ENCODE results near the gene DPAGT1.
A peak's percentile ranks its signal among the peaks of the same experiment; 100 is the strongest.
"Not testable (repeated sequence)": the region's sequence is repeated elsewhere in the genome, so short reads cannot be mapped to it uniquely, and the experiment has no call there.

Gene DPAGT1

DNA sequence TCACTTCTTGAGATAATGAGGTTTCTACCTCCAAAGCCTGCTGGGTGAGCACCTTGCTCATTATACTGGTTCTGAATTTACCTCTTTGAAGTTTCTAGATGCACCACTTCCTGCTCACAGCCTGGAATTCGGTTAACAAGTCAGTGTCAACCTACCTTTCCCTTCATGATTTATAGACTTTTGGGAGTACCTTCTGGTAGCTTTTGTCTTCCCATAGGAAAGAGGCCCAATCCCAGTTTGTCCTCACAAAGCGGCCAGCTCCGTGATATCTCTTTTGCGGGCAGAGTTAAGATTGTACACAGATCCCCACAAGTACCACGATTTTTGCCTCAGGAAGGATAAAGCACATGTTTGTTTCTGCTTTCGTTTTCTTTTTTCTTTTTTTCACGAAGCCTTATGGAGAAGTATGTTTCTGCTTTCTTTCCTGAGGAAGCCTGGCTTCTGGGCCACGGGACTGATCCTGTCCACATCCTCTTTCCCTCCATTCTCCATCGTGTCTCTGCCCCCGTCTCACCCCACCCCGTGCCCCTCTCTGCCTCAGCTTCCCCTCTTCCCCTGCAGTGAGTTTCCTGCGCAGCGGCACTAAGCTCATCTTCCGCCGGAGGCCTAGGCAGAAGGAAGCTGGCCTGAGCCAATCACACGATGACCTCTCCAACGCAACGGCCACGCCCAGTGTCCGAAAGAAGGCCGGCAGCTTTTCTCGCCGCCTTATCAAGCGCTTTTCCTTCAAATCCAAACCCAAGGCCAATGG is 14.0 kb upstream of the DPAGT1 start:
- peak; percentile 42 for DNase-seq

DNA sequence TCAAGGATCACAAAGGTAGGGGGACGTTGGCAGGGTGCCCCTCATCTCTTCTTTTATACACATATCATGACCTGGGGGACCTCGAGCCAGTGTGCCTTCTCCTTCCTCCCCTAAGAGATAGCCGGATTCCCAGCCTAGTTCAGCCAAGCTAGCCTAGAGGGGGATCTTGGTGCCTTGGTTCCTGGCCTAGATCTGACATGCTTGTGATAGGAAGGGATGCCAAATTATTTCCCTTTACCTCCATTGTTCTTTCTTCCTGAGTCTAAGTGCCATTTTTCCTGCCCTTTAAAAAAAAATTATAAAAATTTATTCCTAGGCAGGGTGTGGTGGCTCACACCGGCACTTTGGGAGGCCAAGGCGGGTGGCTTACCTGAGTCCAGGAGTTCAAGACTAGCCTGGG is 12.7 kb upstream of the DPAGT1 start:
- no peak for DNase-seq

DNA sequence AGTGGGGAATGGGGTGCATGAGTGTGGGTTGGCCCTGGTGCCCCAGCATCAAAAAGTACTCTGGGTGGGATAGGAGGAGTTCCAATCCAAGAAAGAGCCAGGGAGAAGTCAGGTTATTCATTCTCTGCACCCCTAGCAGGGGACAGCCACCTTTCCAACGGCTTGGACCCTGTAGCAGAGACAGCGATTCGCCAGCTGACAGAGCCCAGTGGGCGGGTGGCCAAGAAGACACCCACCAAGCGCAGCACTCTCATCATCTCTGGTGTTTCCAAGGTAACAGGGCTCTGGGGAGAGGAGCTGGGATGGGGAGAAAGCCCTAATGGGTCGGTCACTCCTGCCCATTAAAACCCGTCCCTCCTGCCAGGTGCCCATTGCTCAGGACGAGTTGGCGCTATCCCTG is 12.1 kb upstream of the DPAGT1 start:
- no peak for DNase-seq

DNA sequence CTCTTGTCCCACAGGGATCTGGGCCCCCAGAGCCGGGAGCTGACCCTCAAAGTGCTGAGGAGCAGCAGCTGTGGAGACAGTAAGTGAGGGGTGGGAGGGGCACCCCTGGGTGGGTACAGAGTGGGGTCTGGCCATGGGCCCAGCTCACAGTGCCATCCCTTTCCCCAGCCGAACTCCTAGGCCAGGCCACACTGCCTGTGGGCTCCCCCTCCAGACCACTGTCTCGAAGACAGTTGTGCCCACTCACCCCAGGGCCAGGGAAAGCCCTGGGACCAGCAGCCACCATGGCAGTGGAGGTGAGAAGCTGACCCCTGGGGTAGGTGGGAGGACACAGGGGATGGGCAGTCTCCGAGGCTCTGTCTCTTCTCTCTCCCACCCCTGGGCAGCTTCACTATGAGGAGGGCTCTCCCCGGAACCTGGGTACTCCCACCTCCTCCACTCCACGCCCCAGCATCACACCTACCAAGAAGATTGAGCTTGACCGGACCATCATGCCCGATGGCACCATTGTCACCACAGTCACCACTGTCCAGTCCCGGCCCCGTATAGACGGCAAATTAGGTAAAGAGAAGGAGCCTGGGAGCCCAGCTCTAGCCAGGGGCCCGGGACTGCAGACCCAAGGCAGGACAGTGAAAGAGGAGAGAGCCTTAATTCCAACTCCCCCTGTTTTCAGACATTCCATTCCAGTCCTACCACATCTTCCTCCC is 10.8 kb upstream of the DPAGT1 start:
- DNase-seq, result no peak

DNA sequence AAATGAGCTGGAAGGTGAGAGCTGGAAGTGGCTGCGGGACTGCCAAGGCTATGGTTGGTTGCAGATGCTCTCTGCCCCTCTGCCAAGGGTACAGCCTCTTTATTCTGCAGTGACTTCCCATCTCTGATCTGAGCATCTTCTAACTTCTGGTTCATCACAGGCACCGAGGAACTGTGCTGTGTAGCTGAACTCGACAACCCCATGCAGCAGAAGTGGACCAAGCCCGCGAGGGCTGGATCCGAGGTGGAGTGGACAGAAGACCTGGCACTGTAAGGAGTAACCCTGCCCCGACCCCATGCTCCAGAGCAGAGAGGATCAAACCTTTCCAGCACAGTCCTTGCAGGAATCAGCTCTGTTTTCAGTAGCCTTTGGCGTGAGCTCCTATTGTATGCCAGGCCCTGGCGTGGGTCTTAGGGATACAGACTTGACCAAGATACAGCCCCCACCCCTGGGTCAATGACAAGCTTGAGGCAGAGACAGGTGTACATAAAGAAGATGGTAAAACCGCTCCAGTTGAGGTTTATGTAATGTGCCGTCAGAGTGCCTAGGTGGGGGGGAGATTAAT is 9.8 kb upstream of the DPAGT1 start:
- no peak for DNase-seq

DNA sequence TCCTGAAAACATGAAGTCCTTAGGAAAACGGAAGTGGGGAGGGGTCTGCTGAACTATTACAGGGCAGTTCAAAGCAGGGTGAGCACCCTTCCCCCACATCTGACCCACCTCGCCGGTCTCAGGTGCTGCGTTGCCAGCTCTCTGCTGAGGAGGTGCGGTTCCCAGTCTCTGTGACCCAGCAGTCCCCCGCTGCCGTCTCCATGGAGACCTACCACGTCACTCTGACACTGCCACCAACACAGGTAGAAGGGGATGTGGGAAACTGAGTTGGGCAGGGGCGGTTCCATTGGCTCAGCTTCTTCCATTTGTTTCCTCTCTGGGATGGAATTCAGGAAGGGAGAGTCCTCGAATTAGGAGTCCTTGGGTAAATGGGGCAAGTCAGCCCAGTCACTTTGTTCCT is 8.8 kb upstream of the DPAGT1 start:
- no peak for DNase-seq

DNA sequence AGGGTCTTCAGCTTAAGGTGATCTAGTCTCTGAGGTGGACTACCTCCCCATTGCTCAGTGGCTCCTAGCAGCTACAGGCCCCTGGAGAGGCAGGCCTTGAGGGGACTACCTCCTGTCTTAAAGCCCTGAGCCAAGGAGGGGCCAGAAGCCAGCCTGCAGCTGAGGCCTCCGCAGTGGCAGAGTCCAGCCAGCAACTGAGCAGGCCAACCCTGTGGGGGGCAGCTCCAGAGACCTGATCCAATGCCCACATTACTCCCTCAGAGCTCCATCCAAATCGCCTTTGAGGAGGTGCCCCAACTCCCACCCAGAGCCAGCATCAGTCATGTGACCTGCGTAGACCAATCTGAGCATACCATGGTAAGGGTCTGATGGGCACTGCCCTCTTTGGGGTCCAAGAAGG is 8.2 kb upstream of the DPAGT1 start:
- DNase-seq, result no peak

DNA sequence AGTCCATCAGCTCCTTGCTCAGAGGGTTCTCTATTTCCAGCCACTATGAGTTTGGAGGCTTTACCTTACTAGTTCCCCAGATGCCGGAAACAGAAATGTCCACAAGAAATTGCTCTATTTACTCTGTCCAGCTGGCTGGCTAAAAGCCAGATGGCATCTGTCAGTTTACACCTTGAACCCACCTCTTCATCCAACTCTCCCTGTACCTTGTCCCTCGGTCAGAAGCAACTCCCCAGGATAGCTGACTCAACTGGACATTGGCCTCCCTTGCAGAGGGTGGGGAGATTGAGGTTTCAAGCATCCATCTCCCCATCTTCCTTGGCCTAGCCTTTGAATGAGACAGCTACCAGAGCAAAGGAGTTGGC is 7.2 kb upstream of the DPAGT1 start:
- no peak for DNase-seq

DNA sequence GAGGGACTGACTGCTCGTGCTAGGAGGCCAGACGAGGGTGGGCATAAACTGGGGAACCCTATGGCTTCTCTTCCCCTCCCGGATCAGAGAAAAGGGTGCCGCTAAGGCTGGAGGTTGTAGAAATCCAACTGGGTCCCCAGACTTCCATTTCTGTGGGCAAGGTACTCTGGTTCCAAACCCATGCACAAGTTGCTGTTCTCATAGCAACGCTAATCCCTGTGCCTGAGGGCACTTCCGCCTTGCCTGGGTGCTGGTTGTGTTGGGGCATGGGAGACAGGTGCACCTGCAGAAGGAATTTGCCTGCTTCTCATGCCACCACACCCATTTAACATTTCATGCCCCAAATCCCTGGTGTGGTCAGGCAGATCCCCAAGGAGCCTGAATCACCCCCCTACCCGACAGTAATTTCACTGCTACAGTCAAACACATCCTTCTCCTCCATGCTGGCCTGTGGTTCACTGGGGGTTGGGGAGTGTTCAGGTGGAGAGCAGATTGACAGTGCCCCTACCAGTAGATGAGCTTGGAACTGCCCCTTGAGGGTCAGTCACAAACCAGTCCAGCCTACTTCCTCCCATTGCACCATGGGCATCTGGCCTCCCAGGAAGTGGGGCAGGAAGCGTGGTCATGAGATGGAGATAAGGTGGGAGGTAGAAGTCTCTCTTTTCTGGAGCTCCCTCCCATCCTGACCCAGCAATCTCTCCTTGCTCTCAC is 6.6 kb upstream of the DPAGT1 start:
- peak; percentile 33 for DNase-seq

DNA sequence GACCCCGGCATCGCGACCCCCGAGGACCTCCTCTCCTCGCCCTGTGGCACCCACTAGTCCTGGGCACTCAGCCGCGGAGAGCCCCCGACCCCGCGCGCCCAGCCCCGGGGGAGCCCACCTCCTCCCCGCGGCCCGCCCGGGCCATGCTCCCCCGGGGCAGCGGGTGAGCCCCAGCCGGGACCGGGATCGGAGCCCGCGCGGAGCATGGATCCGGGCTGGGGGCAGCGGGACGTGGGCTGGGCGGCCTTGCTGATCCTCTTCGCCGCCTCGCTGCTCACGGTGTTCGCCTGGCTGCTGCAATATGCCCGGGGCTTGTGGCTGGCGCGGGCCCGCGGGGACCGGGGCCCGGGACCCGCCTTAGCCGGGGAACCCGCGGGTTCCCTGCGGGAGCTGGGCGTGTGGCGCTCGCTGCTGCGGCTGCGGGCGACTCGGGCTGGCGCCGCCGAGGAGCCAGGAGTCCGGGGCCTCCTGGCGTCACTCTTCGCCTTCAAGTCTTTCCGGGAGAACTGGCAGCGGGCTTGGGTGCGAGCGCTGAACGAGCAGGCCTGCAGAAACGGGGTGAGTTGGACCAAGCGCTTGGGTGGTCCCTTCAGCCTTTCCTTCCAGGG is 6.0 kb upstream of the DPAGT1 start:
- DNase-seq, result no peak

DNA sequence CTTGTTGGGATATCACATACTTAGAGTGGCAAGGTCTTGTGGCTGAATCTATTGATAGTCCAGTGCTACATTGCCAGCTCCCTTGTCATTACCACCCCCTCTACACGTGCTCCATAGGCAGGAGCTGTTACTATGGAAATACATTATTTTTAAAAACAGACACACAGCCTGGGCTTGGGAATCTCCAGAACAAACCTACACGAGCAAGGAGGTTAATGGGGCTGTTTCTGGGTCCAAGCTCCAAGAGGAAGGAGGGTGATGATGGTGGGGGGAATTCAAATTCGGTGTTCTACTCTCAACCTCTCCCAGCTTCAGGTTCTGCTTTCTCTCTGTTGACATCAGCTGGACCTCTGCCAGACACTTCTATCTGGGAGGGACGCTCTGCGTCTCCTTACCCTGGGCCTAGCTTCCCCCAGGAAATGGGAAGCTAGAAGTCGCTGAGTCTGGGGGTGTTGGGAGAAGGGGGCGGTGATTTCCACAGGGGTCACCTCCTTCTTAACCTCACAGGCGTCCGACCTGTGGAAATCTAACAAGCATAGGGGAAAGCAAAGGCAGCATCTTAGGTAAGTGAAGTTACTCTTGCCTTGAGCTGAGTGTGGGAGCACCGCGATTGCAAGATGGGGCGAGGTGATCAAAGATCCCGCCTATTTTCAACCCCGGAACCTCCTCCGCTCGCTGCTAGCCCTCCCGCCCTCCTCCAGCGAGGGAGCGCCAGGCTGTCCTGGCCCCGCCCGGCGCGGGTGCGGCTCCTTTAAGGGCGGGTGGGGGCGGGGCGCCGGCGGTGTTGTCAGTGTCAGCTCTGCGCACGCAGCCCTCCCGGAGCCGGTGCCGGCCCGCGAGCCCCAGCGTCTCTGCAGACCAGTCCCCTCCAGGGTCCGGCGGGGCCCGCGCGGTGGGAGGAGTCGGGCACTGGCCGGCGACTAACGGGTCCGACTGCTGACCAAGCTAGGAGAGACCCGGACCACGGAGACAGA is 5.2 kb upstream of the DPAGT1 start, which contains the start of gene C2CD2L:
TSS of gene C2CD2L (plus strand) at position 781 of the 974 bp plus-strand sequence. CDS start 398 bp downstream, outside the sequence.
- DNase-seq, result peak; percentile 91

DNA sequence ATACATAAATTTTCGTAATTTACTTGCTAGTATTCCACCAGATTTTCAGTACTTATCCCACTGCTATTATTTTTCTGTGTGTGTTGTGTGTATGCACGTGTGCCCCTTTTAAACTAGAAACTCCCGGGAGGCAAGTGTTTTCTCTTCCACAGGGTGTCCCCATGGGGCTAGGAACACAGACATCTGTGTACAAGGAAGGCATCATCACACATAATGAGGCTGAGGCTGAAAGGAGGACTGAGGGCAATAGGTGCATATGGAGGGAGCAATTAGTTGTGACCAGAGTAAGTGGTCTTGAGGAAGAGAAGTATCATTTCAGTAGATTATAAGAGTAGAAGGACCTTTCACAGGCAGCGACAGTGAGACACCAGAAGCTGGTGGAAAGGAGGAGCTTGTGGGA is 2.1 kb upstream of the DPAGT1 start:
- peak; percentile 23 for DNase-seq

DNA sequence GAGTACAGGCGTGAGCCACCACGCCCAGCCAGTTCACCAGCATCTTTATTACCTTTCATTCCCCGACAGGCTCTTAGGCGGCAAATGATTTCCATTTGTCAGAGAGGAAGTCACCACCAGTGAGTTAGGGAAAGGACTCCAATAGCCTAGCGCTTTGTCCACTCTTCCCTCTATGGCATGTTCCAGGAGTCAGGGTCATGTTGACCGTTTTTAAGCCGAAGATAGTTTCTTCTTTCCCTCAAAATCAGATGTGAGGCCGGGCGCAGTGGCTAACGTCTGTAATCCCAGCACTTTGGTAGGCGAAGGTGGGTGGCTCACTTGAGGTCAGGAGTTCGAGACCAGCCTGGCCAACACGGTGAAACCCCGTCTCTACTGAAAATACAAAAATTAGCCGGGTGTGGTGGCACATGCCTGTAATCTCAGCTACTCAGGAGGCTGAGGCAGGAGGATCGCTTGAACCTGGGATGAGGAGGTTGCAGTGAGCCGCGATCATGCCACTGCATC is 1.6 kb upstream of the DPAGT1 start:
- DNase-seq, result not testable (repeated sequence)

DNA sequence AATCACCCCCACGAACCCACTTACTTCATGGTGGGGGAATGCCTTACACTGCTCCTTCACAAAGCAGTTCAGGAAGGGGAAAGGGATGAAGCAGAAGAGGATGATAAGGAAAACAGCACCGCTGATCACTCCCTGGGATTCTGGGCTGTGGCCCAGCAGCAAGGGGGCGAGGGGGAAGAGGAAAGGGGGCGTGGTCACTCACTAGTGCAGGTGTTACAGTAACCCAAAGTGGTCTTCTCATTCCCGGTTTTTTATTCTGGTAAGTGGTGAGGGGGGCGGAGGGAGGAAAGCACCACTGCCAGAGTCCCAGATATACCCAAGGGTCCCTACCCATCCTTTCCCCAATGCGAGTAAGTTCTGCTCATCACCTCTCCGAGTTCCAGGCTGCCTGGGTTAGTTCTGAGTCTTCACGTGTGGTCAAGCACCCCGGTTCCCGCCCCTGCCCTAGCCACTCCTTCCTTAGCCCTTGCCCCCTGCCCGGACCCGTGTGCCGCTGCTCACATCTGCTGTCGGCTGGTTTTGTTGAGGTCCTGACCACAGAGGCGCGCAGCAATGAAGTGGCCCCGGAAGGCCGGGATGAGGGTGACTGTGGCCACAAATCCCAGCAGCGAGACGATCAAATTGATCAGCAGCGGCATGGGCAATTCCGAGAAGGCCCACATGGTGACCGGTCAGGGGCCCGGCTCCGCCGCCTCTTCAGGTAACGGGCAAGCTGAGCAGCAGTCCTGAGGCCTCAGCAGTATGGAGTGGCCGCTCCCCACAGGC is 477 bp downstream of the DPAGT1 start:
- DNase-seq, result no peak

DNA sequence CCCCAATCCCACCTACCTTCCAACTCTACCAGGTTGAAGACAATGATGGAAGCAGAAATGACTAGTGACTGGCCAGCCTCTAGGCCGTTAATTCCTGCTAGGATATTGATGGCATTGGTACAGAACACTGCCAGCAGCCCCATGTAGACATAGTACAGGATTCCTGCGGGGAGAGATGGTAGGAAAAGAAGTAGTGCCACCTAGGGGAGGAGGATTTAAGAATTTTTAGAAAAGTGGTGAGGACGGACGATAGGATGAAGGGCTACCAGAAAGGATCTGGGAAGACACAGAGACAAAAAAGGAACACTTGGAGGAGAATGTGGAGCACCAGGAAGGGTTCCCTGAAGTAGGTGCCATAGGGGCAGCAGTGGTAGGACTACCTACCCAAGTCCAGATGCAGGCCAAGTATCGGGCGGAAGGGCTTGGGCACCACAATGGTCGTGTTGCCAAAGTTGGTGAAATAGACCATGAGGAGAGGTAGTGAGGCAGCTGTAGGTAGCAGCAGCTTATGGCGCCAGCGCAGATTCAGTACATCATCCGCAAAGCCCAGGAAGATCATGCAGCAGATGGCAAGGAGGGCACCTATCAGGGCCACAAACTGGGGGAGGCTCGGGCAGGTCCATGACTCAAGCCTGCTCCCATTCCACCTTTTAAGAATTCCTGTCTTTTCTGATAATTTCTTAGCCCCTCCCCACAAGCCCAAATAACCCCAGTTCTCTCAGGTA is 1.2 kb downstream of the DPAGT1 start:
- DNase-seq, result peak; percentile 27

DNA sequence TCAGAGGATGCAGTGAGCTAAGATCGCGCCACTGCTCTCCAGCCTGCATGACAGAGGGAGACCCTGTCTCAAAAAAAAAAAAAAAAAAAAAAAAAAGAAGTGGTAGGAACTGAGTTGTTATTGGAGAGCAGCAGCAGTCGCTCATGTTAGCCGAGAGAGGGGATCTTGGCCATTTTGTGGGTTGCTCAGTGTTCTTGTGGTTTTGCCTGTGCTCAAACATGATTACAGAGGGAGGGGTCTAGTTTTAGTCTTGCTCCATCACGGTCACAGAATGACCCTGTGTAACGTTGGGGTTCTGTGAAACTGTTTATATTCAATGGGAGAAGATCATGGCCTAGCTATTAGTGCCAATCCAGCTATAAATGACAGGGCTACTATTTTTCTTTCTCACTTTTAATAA is 1.9 kb downstream of the DPAGT1 start:
- DNase-seq, result no peak

DNA sequence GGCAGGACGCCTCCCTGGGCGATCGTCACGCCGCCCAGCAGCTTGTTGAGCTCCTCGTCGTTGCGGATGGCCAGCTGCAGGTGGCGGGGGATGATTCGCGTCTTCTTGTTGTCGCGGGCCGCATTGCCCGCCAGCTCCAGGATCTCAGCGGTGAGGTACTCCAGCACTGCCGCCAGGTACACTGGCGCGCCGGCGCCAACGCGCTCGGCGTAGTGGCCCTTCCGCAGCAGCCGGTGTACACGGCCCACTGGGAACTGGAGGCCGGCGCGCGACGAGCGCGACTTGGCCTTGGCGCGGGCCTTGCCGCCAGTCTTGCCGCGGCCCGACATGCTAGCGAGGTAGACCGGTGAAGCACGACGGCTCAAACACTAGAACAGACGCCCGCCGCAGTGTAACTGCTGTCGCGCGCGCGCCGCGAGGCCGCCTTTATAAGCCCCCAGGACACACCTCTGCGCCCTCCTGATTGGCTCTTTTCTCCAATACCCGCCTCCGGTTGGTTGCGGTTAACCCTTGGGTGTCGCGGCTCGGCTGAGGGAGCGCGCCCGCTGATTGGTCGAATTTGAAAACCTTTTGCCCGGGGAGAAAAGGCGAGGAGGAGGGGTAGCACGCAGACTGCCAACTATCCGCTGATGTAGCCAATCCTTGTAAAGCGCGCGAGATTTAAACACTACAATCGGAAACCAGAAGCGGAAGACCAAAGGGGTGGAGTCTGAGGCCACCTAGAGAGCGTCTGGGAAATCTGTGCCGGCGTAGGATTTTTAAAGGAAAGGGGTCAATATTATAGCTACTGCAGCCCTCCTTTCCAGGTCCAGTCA is 6.4 kb downstream of the DPAGT1 start:
- peak; percentile 100 for DNase-seq

DNA sequence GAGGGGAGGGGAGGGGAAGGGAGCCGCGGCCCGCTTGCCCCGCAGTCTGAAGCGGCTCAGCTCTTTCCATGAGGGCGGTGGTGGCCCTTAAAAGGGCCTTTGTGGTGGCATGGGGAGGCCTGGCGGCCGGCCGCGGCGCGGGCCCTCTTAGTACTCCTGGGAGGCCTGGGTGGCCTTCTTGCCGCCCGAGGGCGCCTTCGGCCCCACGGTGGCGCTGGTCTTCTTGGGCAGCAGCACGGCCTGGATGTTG is 6.9 kb downstream of the DPAGT1 start:
- peak; percentile 72 for DNase-seq
